GM23338 (cell line): ENCODE measurements around the gene KLK2. TPM values are rescaled to one million over a fixed set of nuclear protein-coding genes. Genes with fewer than 3 reads are reported as not detected.

Source experiments
- ATAC-seq: fragments of 200-7000 bp; cut with Tn5 transposase; 3 replicates; pipeline ENCODE4 v1.9.1; 2020
- DNase-seq: peaks from one replicate; pipeline ENCODE4 v3.0.0-alpha.2; 2015; ENCODE audit warnings: low spot score
- H2AFZ ChIP-seq: fragments of 200-600 bp; sonication (generic); 2 replicates; pipeline ENCODE4 v1.8.0; 2016; ENCODE audit warnings: antibody characterized with exemption, mild to moderate bottlenecking, moderate library complexity
- H3F3A ChIP-seq: fragments of 200-600 bp; sonication (generic); replicated peaks from 2 replicates; pipeline ENCODE4 v1.8.0; 2017; ENCODE audit warnings: antibody characterized with exemption, mixed run types, low read depth
- H3K27ac ChIP-seq: fragments of 200-600 bp; sonication (generic); 2 replicates; pipeline ENCODE4 v1.6.1; 2016; ENCODE audit warnings: low read depth
- H3K27me3 ChIP-seq: fragments of 200-600 bp; sonication (generic); 2 replicates; pipeline ENCODE4 v1.8.0; 2016; ENCODE audit warnings: mild to moderate bottlenecking, mixed run types, moderate library complexity; ENCODE audit not compliant: insufficient read depth
- H3K36me3 ChIP-seq: fragments of 200-600 bp; sonication (generic); 2 replicates; pipeline ENCODE4 v1.8.0; 2016; ENCODE audit warnings: mild to moderate bottlenecking; ENCODE audit not compliant: insufficient read depth
- H3K4me1 ChIP-seq: fragments of 200-600 bp; sonication (generic); 2 replicates; pipeline ENCODE4 v1.8.0; 2016; ENCODE audit warnings: mild to moderate bottlenecking, moderate library complexity; ENCODE audit not compliant: insufficient read depth
- H3K4me2 ChIP-seq: fragments of 200-600 bp; sonication (generic); 2 replicates; pipeline ENCODE4 v1.7.1; 2017; ENCODE audit warnings: mixed run types
- H3K4me3 ChIP-seq: fragments of 200-600 bp; sonication (generic); 2 replicates; pipeline ENCODE4 v1.6.1; 2016; ENCODE audit warnings: mixed run types
- H3K79me2 ChIP-seq: fragments of 200-600 bp; sonication (generic); replicated peaks from 2 replicates; pipeline ENCODE4 v1.8.0; 2017; ENCODE audit warnings: mild to moderate bottlenecking; ENCODE audit not compliant: insufficient read depth
- H3K9me2 ChIP-seq: fragments of 200-600 bp; sonication (generic); 2 replicates; pipeline ENCODE4 v1.8.0; 2017; ENCODE audit not compliant: insufficient read depth
- H4K20me1 ChIP-seq: fragments of 200-600 bp; sonication (generic); replicated peaks from 2 replicates; pipeline ENCODE4 v1.8.0; 2017; ENCODE audit warnings: mild to moderate bottlenecking; ENCODE audit not compliant: insufficient read depth
- H3K27ac Mint-ChIP-seq: 2 replicates; pipeline ENCODE4 v1.8.0; 2020; ENCODE audit warnings: inconsistent platforms, mild to moderate bottlenecking, moderate library complexity, mixed read lengths
- H3K27me3 Mint-ChIP-seq: 3 replicates; pipeline ENCODE4 v1.8.0; 2022; ENCODE audit warnings: low read depth, mild to moderate bottlenecking, moderate library complexity, mixed read lengths, inconsistent platforms; ENCODE audit not compliant: insufficient read depth, poor library complexity
- H3K36me3 Mint-ChIP-seq: 3 replicates; pipeline ENCODE4 v1.8.0; 2021; ENCODE audit warnings: low read depth, mild to moderate bottlenecking, inconsistent platforms, moderate library complexity, mixed read lengths
- H3K4me1 Mint-ChIP-seq: 3 replicates; pipeline ENCODE4 v1.8.0; 2020; ENCODE audit warnings: mild to moderate bottlenecking, inconsistent platforms, mixed read lengths
- H3K4me3 Mint-ChIP-seq: 3 replicates; pipeline ENCODE4 v1.8.0; 2021; ENCODE audit warnings: moderate library complexity, mild to moderate bottlenecking, inconsistent platforms, mixed read lengths
- H3K9me3 Mint-ChIP-seq: 3 replicates; pipeline ENCODE4 v1.8.0; 2020; ENCODE audit warnings: moderate library complexity, mild to moderate bottlenecking, inconsistent platforms, mixed read lengths
- CREB1 ChIP-seq: fragments of 250-450 bp; sonication (Bioruptor Pico); IDR thresholded peaks from 2 replicates; pipeline ENCODE4 v1.5.0; 2020; ENCODE audit warnings: low read depth, mild to moderate bottlenecking, moderate library complexity
- EZH2 ChIP-seq: fragments of 200-600 bp; sonication (generic); IDR thresholded peaks from one replicate; pipeline ENCODE4 v1.8.0; 2017; ENCODE audit warnings: antibody characterized with exemption, mild to moderate bottlenecking, low read depth; ENCODE audit not compliant: unreplicated experiment
- EZH2phosphoT487 ChIP-seq: fragments of 200-600 bp; sonication (generic); IDR thresholded peaks from one replicate; pipeline ENCODE4 v1.8.1; 2018; ENCODE audit warnings: antibody characterized with exemption; ENCODE audit not compliant: unreplicated experiment
- JUNB ChIP-seq: IDR thresholded peaks from one replicate; pipeline ENCODE4 v1.6.1; 2016; ENCODE audit warnings: antibody characterized with exemption; ENCODE audit not compliant: unreplicated experiment
- NANOG ChIP-seq: IDR thresholded peaks from 2 replicates; pipeline ENCODE4 v1.6.1; 2016; ENCODE audit warnings: antibody characterized with exemption, borderline replicate concordance
- POLR2AphosphoS5 ChIP-seq: IDR thresholded peaks from 2 replicates; pipeline ENCODE4 v1.6.1; 2016; ENCODE audit warnings: antibody characterized with exemption, low read depth
- REST ChIP-seq: IDR thresholded peaks from one replicate; pipeline ENCODE4 v1.6.1; 2018; ENCODE audit warnings: antibody characterized with exemption; ENCODE audit not compliant: unreplicated experiment
- STAT1 ChIP-seq: IDR thresholded peaks from one replicate; pipeline ENCODE4 v1.6.1; 2016; ENCODE audit warnings: antibody characterized with exemption; ENCODE audit not compliant: unreplicated experiment
- ZNF114 ChIP-seq: fragments of 250-450 bp; sonication (Bioruptor Pico); IDR thresholded peaks from 2 replicates; pipeline ENCODE4 v1.5.0; 2020; ENCODE audit warnings: mild to moderate bottlenecking, moderate library complexity
- ZNF331 ChIP-seq: fragments of 250-450 bp; sonication (Bioruptor Pico); IDR thresholded peaks from 2 replicates; pipeline ENCODE4 v1.5.0; 2020; ENCODE audit warnings: low read depth, mild to moderate bottlenecking, moderate library complexity
- ZNF462 ChIP-seq: fragments of 250-450 bp; sonication (Bioruptor Pico); IDR thresholded peaks from 2 replicates; pipeline ENCODE4 v1.5.0; 2020; ENCODE audit warnings: mild to moderate bottlenecking, moderate library complexity
- polyA plus RNA-seq: library from polyadenylated mRNA; unstranded; fragments of >200 nt; fragmentation: Nextera tagmentation; extraction: Ambion mirVana; gene quantifications from 2 replicates; pipeline ENCODE4 v1.2.1, GENCODE V29; 2016
- total RNA-seq: library from RNA; depleted of rRNA; stranded (reverse); fragments of >200 nt; shearing (Covaris generic); gene quantifications from 2 replicates; pipeline ENCODE4 v1.2.3, GENCODE V29; 2014
- TF ChIP-seq, protein P1 (sequence below), 2 experiments: fragments of 200-600 bp in 1 of 2; sonication (generic) in 1 of 2; conservative IDR thresholded peaks; 2 replicates each; pipeline versions ENCODE4 v1.5.1 to v1.6.1; 2016 to 2017; ENCODE audit warnings: antibody characterized with exemption in 2 of 2, low read depth in 2 of 2, mild to moderate bottlenecking in 2 of 2, moderate library complexity in 1 of 2
- TF ChIP-seq, protein P2 (sequence below): IDR thresholded peaks from 2 replicates; pipeline ENCODE4 v1.6.1; 2016; ENCODE audit warnings: antibody characterized with exemption

The KLK2 gene
- total and polyA plus RNA-seq, 2 experiments from 2014 or later = 0.18 to 0.69 TPM

DNA sequence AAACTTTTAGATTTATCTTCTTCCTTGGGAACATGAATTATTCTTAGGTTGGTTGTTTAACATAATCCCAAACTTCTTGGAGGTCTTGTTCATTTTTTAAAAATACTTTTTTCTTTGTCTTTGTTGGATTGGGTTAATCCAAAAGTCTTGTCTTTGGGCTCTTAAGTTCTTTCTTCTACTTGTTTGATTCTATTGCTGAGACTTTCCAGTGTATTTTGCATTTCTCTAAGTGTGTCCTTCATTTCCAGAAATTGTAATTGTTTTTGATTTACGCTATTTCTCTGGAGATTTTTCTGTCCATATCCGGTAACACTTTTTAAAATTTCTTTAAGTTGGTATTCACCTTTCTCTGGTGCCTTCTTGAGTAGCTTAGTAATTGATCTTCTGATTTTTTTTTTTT lies 30.0 kb upstream of the KLK2 start:
- TF ChIP-seq JUNB = no peak
- TF ChIP-seq NANOG = no peak
- no peak for TF ChIP-seq REST
- no peak for TF ChIP-seq CREB1
- no peak for TF ChIP-seq EZH2
- TF ChIP-seq STAT1 = no peak
- no peak for TF ChIP-seq ZNF331 (CRISPR knock-in tag)
- no peak for TF ChIP-seq ZNF114 (CRISPR knock-in tag)
- TF ChIP-seq POLR2AphosphoS5 = no peak
- TF ChIP-seq, protein P1, sequence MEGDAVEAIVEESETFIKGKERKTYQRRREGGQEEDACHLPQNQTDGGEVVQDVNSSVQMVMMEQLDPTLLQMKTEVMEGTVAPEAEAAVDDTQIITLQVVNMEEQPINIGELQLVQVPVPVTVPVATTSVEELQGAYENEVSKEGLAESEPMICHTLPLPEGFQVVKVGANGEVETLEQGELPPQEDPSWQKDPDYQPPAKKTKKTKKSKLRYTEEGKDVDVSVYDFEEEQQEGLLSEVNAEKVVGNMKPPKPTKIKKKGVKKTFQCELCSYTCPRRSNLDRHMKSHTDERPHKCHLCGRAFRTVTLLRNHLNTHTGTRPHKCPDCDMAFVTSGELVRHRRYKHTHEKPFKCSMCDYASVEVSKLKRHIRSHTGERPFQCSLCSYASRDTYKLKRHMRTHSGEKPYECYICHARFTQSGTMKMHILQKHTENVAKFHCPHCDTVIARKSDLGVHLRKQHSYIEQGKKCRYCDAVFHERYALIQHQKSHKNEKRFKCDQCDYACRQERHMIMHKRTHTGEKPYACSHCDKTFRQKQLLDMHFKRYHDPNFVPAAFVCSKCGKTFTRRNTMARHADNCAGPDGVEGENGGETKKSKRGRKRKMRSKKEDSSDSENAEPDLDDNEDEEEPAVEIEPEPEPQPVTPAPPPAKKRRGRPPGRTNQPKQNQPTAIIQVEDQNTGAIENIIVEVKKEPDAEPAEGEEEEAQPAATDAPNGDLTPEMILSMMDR (conservative IDR thresholded peaks at IDR 0.05; ENCODE audit: low read depth in 2 of 2) = no peak
- TF ChIP-seq ZNF462 = no peak
- TF ChIP-seq, protein P2, sequence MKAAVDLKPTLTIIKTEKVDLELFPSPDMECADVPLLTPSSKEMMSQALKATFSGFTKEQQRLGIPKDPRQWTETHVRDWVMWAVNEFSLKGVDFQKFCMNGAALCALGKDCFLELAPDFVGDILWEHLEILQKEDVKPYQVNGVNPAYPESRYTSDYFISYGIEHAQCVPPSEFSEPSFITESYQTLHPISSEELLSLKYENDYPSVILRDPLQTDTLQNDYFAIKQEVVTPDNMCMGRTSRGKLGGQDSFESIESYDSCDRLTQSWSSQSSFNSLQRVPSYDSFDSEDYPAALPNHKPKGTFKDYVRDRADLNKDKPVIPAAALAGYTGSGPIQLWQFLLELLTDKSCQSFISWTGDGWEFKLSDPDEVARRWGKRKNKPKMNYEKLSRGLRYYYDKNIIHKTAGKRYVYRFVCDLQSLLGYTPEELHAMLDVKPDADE = no peak
- TF ChIP-seq EZH2phosphoT487 = no peak
- Mint-ChIP-seq H3K27ac (no peak overlapping the region), H3K9me3 (peaks cover 57% of the 10 kb centered on the region), H3K36me3 (peaks cover 8% of the 10 kb centered on the region; the same call in 2 of the 3 replicates), H3K27me3 (peaks cover 6% of the 10 kb centered on the region), H3K4me1 (peaks cover 2% of the 10 kb centered on the region; the same call in 2 of the 3 replicates), H3K4me3 (no peak overlapping the region)
- ATAC-seq = no peak
- H3F3A ChIP-seq = no peaks in the 10 kb centered on the region
- H3K4me2 ChIP-seq = no peak overlapping the region
- H3K4me1 ChIP-seq = peaks cover 3% of the 10 kb centered on the region; the same call in 1 of the 2 replicates
- H2AFZ ChIP-seq = no peak overlapping the region
- no peaks in the 10 kb centered on the region for H4K20me1 ChIP-seq
- no peak for DNase-seq
- no peaks in the 10 kb centered on the region for H3K36me3 ChIP-seq
- no peaks in the 10 kb centered on the region for H3K79me2 ChIP-seq
- H3K9me2 ChIP-seq = no peaks in the 10 kb centered on the region
- peaks cover 8% of the 10 kb centered on the region; the same call in 1 of the 2 replicates for H3K27me3 ChIP-seq
- H3K27ac ChIP-seq = no peak overlapping the region
- no peak overlapping the region for H3K4me3 ChIP-seq
